ENCODE results near the gene UROC1. TPM values are rescaled to one million over a fixed set of nuclear protein-coding genes. Genes with fewer than 3 reads are reported as not detected.

UROC1 gene
- total and polyA plus RNA-seq, 2 of the 4 experiments (the other 2 are of a cell fraction) = not detected

GRCh38 chr3:126546013-126546412, 28.4 kb upstream of the UROC1 start:
- TF ChIP-seq CHD1 (IDR thresholded peaks at IDR 0.05; ENCODE audit: low read depth, low read length) (no peak), MAFK (IDR thresholded peaks at IDR 0.05; ENCODE audit: low read depth, low read length) (no peak), NFE2L2 (IDR thresholded peaks at IDR 0.05; ENCODE audit: low read depth, low read length) (no peak), SMC3 (IDR thresholded peaks at IDR 0.05; ENCODE audit: low read depth, low read length) (no peak), USF2 (IDR thresholded peaks at IDR 0.05; ENCODE audit: low read depth, low read length) (no peak), CEBPB (IDR thresholded peaks at IDR 0.05; ENCODE audit: low read depth, low read length) (no peak), MAZ (IDR thresholded peaks at IDR 0.05; ENCODE audit: borderline replicate concordance, low read depth, low read length) (no peak), POLR2A (IDR thresholded peaks at IDR 0.05; ENCODE audit: low read depth, low read length) (no peak), MXI1 (IDR thresholded peaks at IDR 0.05; ENCODE audit: borderline replicate concordance, low read depth, low read length) (no peak), FOS (IDR thresholded peaks at IDR 0.05; ENCODE audit: low read depth, low read length) (no peak), BHLHE40 (IDR thresholded peaks at IDR 0.05; ENCODE audit: low read depth, low read length) (no peak), RAD21 (IDR thresholded peaks at IDR 0.05; ENCODE audit: low read length) (no peak)
- TF ChIP-seq, protein P1, sequence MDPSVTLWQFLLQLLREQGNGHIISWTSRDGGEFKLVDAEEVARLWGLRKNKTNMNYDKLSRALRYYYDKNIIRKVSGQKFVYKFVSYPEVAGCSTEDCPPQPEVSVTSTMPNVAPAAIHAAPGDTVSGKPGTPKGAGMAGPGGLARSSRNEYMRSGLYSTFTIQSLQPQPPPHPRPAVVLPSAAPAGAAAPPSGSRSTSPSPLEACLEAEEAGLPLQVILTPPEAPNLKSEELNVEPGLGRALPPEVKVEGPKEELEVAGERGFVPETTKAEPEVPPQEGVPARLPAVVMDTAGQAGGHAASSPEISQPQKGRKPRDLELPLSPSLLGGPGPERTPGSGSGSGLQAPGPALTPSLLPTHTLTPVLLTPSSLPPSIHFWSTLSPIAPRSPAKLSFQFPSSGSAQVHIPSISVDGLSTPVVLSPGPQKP (IDR thresholded peaks at IDR 0.05; ENCODE audit: borderline replicate concordance, low read depth, low read length) = no peak
- TF ChIP-seq, protein P2, sequence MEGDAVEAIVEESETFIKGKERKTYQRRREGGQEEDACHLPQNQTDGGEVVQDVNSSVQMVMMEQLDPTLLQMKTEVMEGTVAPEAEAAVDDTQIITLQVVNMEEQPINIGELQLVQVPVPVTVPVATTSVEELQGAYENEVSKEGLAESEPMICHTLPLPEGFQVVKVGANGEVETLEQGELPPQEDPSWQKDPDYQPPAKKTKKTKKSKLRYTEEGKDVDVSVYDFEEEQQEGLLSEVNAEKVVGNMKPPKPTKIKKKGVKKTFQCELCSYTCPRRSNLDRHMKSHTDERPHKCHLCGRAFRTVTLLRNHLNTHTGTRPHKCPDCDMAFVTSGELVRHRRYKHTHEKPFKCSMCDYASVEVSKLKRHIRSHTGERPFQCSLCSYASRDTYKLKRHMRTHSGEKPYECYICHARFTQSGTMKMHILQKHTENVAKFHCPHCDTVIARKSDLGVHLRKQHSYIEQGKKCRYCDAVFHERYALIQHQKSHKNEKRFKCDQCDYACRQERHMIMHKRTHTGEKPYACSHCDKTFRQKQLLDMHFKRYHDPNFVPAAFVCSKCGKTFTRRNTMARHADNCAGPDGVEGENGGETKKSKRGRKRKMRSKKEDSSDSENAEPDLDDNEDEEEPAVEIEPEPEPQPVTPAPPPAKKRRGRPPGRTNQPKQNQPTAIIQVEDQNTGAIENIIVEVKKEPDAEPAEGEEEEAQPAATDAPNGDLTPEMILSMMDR (conservative IDR thresholded peaks at IDR 0.05; ENCODE audit: low read depth, low read length) = no peak
- BruUV-seq (replicated peaks) = no TSS peak
- intact Hi-C loops (cut with micrococcal nuclease) = no loop called here

More at GRCh38 chr3:126546013-126546412, 28.4 kb upstream of the UROC1 start:
- CTCF ChIA-PET = no interaction called here
- Histone ChIP-seq H3K56ac (ENCODE audit: extremely low read depth, insufficient read depth, low read length) (no peak overlapping the region), H3K27ac (ENCODE audit: insufficient read depth, low read length) (no peak overlapping the region), H3K79me1 (ENCODE audit: low read depth in 1 of 2, low read length in 2 of 2) (no peaks in the 10 kb centered on the region), H2AFZ (replicated peaks; ENCODE audit: low read length, poor library complexity) (no peak overlapping the region), H3K9me3 (ENCODE audit: control insufficient read depth, insufficient read depth, low read length) (no peaks in the 10 kb centered on the region; the same call in 1 of the 2 replicates), H4K8ac (ENCODE audit: low read depth in 2 of 2, low read length in 2 of 2) (no peak overlapping the region), H3K9me1 (ENCODE audit: insufficient read depth, low read length) (no peaks in the 10 kb centered on the region), H3K4me1 (ENCODE audit: control insufficient read depth, insufficient read depth, low read length) (no peaks in the 10 kb centered on the region; the same call in 1 of the 2 replicates), H4K91ac (ENCODE audit: insufficient read depth, low read depth, low read length) (no peak overlapping the region), H2BK20ac (ENCODE audit: low read depth, low read length) (no peak overlapping the region), H4K20me1 (ENCODE audit: insufficient read depth, low read length) (no peaks in the 10 kb centered on the region), H3K9ac (ENCODE audit: low read depth, low read length) (no peak overlapping the region), H2BK5ac (ENCODE audit: low read depth, low read length, poor library complexity, severe bottlenecking) (no peak overlapping the region), H2BK120ac (ENCODE audit: low read depth, low read length) (no peak overlapping the region), H2AK9ac (replicated peaks; ENCODE audit: low read depth, low read length, poor library complexity) (no peak overlapping the region), H4K5ac (ENCODE audit: low read depth, low read length) (no peak overlapping the region), H3K4ac (ENCODE audit: low read depth, low read length) (no peak overlapping the region), H3K14ac (replicated peaks; ENCODE audit: low read depth, low read length) (no peak overlapping the region), H3K4me3 (ENCODE audit: insufficient read depth, low read depth, low read length) (no peak overlapping the region), H3K27me3 (ENCODE audit: control insufficient read depth, insufficient read depth, low read length) (peaks cover 37% of the 10 kb centered on the region), H2AK5ac (ENCODE audit: low read depth, low read length) (no peak overlapping the region), H2BK15ac (ENCODE audit: low read depth, low read length) (no peak overlapping the region), H3K4me2 (ENCODE audit: low read depth, low read length) (no peak overlapping the region), H3K18ac (ENCODE audit: low read depth, low read length) (no peak overlapping the region), H3K36me3 (ENCODE audit: control insufficient read depth, insufficient read depth, low read length) (no peaks in the 10 kb centered on the region), H3K23ac (ENCODE audit: low read depth, low read length) (no peak overlapping the region)
- no peak for DNase-seq
- no peak for ATAC-seq (ENCODE audit: low read depth)
- in situ Hi-C loops (cut with MboI; ENCODE audit: low sequenced_read_pairs) (no loop called here), dilution Hi-C loops (cut with HindIII; ENCODE audit: low sequenced_read_pairs, unreplicated experiment) (no loop called here)
- WGBS, 2 experiments (ENCODE audit: extremely low coverage in 2 of 2, insufficient read length in 1 of 2) = 50% methylated on average over 1 of the region's 6 CpGs; no CpG with 5 or more reads in 1 of the 2 experiments
- POLR2A ChIA-PET (ENCODE audit: unreplicated experiment) = no interaction called here
